ENCODE measurements around the gene PDILT.
"Not testable (repeated sequence)": the region's sequence is repeated elsewhere in the genome, so short reads cannot be mapped to it uniquely, and the experiment has no call there.

- TF ChIP-seq POLR2A, CTCF (IDR thresholded peaks at IDR 0.05): not testable (repeated sequence)
These were observed 36.2 kb upstream of the PDILT start for GRCh38 chr16:20440731-20441130.

Data from lower leg skin (tissue), 3 donors.